GM21723 (cell line): Measurements from ENCODE around the gene TMEM179B.
A peak's percentile ranks its signal among the peaks of the same experiment; 100 is the strongest.

ENCODE experiments used
- ATAC-seq: cut with Tn5 transposase; IDR thresholded peaks from one replicate; pipeline ENCODE4 v1.9.1; 2021; ENCODE audit warnings: mild to moderate bottlenecking, moderate library complexity; ENCODE audit not compliant: unreplicated experiment

The TMEM179B gene

DNA sequence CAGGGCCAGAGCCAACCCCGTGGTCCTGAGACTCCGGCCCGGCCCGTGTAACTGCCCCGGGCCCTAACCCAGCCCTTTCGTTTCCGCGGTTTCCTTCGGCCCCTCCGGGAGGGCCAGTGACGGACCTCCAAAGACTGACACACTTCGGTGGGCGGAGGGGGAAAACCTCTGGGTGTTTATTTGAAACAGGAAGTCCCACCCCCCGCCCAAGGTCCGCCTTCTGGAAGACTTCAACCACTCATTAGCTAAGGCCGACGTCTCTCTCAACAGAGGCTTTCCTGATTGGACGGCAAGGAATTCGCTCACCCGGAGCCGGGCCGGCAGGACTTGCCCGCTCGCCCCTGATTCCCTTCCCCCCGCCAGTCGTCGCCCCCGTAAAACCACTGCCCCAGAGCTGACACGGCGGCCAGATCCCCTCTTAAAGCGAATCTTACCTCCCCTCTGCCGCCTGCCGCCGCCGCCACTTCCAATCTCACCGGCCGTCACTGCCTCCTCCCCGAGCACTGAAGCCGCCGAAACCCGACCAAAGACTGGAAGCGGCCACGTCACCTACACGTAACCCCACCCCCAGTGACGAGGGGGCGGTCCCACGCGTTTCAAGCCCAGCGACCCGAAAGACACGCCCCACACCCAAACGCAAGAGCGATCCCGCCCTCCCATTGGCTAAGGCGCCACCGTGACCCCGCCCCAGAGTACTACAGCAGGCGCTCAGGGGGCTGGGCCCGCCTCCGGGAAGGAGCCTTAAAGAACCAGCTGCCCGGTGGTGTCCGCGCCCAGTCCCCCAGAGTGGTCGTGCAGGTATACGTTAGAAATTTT lies 44.5 kb downstream of the TMEM179B start, which contains the start of gene STX5:
TSS of gene STX5 (minus strand) at position 532 of the 816 bp plus-strand sequence. CDS start 808 bp downstream, outside the sequence.
- ATAC-seq: peak; percentile 73

DNA sequence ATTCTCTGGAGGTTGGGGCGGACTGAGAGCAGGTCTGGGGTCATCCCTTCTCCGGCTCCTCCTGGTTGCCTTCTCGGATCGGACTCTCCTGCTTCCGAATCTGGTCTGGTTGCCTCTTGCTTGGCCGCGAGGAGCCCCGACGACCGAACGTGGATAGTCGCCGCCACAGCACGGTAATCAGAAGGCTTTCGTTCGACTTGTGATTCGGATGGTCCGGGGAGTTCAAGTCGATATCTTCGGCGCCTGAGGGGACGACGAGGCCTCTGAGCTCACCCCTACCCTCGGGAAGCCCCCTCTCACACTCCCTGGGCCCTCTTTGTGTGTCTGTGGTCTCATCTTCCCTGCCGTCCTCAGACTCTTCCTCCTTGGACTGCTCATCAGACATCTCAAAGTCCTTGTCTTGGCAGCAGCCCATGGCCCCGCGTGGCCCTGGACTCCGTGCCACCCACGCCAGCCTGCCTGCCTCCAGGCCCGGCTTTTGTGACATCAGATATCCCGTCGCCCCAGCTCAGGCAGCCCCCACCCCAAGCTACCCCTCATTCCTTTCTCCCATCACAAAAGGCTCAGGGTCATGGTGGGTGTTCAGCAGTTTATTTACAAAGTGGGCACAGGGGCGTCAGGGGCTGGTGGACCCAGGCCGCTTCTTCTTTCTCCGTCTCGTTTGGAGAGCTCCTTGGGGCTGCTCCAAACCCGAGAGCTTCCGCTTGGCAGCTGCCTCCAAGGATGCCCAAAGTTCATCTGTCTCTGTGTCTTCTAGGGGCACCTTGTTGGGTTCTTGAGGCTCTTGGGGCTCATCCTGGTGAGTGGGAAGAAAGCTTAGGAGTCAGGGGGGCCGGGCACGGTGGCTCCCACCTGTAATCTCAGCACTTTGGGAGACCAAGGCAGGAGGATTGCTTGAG lies 45.4 kb downstream of the TMEM179B start, which contains the start of gene TEX54:
TSS of gene TEX54 (minus strand) at position 506 of the 899 bp plus-strand sequence.
- ATAC-seq: peak; percentile 13

DNA sequence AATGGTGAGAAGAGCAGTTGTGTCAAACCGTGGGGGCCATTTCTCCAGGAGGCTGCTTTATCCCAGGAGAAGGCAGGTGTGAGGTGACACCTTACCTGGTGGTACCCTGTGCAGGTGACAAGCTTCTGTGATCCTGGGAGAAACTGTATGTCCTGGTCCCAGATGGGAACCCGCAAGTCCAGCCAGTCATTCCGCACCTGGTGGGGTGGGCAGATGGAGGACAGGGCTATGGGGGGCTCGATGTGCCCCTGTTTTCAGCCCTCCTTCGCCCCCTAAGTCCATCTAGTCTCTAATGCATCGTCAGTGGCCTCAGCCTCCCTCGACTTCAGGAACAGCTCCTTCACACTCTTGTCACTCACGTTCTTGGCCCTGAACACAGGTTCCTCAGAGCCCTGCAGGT lies 48.1 kb downstream of the TMEM179B start:
- no peak for ATAC-seq

DNA sequence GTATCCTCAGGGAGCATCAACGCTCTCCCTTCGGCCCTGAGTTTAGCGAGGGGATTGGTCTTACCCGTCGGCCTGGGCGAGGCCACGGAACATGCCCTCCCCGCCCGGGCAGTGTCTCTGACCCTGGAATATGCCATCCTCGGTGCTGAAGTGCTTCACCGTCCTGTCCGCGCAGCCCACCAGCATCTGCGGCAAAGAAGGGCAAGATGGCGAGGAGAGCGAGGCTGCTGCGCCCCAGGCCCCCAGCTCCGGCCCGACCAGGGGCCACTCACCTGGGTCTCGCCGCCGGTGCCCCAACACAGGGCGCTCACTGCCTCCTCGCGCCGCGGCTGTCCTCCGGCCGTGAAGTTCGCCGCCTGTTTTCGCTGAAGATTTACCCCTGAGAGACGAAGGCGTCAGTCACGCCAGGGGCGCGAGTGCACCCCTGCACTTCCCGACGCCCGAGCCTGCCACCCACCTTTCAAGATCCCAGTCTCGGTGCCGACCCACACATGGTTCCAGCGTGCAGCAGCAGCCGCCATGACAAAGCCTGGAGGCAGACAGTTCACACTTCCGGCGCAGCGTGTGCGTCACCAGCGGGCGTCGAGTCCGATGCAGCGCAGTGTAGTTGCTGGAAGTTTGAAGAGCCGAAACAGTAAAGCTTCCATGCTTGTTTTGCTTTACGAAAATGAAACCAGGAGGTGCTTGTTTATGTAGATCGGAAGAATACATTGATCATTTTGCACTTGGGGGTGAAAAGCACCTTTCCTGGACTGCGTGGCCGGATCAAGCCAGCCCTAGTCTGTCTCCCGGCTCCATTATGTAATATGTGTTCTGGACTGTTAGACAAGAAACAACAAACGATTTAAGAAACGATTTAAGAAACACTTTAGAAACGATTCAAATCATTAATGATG lies 52.1 kb downstream of the TMEM179B start, which contains the start of gene WDR74:
TSS of gene WDR74 (minus strand) at position 541 of the 896 bp plus-strand sequence. CDS start at position 521, 20 bp downstream.
- peak; percentile 61 for ATAC-seq
